GM21515 (cell line): Measurements from ENCODE around the gene ARMH2.

Source experiments
- ATAC-seq: cut with Tn5 transposase; IDR thresholded peaks from one replicate; pipeline ENCODE4 v1.9.1; 2021; ENCODE audit not compliant: unreplicated experiment

Gene ARMH2

DNA sequence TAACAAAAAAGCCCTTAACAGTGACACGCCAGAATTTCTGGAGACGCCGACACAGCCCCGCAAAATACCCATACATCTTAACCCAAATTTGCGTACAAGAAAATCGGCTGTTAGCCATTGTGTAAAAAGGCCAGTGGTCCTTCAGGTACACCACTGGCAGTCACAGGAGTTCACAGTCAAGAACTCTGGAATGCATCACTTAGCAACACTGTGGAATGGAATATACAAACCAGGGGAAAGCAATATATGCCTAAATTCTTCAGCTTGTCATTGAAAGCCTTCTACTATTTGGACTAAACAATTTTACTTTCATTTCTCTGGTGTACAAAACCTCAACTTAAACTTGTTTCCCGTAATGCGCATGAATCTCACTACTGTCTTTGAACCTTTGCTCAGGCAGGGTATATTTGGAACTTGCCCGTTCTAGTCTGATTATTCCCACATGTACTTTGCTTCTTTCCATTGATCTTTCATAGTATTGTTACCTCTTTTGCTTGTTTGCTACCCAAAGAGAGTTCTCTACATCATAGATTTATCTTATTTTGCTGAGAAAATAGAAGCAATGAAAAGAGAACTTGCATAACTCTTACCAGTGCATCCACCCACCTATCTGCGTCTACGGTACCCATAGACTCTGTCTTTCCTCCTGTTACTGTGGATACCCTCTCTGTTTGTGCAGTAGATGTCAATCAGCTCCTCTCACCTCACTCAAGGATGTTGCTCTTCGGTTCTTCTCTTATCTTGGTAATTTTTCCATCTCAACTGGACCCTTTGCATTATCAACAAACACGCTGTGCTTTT lies at the start of gene ARMH2:
ARMH2 (minus strand) TSS at position 178 of the 801 bp plus-strand sequence; CDS start at position 118, 60 bp downstream.
- ATAC-seq, result no peak

DNA sequence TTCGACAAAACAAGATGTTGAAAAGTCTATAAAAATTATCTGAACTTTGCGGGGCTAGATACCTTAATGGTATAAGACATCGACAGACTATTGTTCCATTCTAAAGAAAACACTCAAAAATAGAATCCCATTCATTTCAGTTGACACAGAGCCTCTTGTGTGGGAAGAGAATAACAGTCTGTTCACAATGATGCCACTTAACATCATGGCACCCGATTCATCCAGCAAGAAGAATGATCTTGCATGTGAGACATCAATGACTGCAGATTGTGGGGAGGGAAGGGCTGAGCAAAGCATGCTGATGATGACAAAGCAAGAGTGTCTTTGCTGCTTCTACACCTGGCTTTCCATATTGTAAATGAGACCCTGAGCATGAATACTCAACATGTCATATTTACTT lies 49.7 kb upstream of the ARMH2 start:
- ATAC-seq, result no peak

DNA sequence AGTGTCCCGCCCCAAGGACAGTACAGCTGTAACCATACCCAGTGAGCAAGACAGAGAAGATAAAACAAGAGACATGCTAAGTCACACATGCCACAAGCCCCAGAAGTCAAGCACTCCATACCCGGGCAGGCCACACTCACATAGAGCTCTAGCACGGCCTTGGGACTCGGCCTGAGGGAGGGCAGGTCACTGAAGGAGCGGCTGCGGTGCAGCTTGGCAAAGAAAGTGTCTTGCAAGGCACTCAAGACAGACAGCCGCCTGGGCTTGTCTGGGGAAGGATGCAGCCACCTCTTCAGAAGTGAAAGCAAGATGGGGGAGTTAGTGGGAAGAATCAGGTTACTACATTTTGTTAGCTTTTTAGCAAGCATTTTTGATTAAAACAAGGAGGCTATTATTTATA lies 48.7 kb upstream of the ARMH2 start:
- no peak for ATAC-seq

DNA sequence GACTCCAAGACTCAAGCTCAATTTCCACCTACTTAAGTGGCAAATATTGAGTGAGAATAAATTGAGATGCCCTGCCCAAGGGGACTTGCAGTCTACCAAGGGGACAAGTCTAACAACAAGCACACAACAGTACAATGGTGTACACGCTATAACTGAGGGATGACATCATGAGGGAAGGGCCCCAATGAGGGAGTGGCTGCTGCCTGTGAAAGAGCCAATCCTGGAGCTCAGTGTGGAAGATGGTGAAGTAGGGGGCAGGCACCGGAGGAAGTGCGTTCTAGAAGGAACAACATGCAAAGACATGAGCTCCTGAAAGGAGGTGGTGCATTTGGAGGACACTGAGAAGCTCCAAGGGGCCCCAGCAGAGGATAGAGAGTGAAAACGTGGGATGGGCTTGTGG lies 46.9 kb upstream of the ARMH2 start:
- no peak for ATAC-seq

DNA sequence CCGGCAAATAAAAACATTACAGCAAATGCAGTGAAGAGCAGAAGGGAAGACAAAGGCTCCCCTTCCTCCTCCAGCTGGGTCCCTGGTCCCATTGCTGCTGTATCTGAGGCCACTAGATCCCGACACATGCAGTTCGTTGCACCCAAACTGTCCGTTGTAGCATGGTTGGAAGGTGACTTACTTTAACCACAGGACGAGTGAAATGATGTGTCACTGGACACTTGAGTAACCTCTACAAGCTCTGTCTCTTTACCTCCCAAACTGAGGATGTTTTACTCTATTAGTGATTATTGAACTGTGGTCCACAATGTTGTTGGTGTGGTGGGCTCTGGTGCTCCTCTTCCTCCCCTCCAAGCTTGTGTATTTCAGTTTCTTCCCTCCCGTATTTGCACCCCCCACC lies 46.2 kb upstream of the ARMH2 start:
- no peak for ATAC-seq

DNA sequence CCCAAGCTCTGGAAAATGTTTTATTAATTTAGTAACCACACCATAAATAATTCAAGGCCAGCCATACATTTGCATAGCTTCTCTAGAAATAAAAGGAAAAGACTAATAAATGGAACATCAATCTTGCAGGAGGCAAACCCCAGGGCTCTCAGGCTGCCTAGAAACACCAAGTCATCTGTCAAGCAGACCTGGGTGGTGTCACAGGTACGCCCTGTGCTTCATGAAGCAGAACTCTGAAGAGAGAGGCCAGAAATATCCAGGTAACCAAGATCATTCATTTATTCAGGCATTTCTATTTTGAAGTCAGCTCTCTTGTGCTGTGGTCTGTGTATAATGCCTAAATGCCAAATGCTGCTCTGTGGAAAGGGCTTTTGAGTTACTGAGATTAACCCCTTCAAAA lies 45.3 kb upstream of the ARMH2 start:
- no peak for ATAC-seq

DNA sequence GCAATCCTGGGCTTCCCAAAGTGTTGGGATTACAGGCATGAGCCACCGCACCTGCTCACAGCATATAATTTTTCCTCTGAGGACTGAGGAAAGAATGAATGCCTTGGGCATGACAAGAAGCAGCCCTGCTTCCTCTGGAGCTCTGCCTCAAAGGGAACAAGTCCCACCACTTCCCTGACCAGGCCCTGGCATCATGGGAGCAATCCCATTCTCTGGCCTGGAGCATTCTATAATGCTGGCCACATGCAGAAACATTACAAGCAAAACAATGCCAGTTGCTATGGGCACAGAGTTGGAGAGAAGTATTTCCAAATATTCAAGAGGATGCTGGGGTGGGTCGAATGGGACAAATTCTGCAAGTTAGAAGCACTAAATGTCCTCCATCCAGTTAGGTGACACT lies 41.5 kb upstream of the ARMH2 start:
- ATAC-seq, result no peak

DNA sequence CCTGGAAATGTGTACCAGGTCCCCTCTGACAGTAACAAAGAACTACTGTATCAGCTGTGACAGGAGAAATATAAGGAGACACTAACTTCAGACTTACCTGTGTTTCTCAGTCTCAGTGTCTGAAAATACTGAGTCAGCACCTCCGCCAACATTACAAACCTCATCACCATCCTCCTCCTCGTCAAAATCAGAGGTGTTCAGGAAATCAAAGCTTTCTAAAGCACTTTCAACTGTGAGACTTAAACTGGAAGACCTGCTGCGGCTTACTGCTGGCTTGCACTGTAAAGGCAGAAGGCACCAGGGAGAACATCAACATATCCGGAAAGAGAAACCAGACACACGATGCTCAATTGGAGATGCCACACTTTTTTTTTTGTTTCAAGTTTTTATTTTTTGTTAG lies 40.3 kb upstream of the ARMH2 start:
- ATAC-seq, result no peak

DNA sequence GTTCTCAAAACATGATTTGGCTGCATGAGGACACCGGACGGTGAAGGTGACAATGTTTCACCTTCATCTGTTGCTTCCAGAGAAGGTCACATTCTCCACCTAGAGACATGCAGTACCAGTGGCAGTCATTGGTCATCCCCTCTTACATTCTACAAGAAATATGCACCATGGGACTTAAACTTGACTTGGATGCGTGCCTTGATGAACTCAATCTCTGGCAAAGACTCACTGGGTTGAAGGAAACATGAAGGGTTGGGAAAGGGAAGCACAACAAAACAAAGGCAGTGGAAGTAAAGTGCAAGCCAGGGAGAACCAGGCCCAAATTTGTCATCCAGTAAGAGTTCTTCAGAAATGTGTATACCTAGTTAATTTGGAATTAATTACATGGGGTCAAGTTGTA lies 39.4 kb upstream of the ARMH2 start:
- no peak for ATAC-seq

DNA sequence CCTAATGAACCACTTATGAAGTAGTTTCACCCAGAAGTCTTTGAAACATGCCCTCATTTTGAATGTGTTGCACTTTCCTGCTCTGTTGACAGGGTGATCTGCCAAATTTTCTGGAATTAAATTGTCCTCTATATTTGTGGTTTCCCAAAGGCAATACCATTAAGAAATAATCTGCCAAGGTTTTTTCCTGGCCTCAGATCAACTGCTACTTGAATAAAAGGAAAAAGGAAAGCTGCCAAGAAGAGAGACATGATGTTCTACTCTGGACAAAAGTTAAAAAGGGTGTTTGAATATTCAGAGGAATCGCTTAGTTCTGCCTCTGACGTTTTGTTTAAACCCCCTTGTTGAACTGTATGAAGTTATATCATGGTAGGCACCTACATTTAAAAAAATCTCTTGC lies 37.4 kb upstream of the ARMH2 start:
- ATAC-seq, result no peak

DNA sequence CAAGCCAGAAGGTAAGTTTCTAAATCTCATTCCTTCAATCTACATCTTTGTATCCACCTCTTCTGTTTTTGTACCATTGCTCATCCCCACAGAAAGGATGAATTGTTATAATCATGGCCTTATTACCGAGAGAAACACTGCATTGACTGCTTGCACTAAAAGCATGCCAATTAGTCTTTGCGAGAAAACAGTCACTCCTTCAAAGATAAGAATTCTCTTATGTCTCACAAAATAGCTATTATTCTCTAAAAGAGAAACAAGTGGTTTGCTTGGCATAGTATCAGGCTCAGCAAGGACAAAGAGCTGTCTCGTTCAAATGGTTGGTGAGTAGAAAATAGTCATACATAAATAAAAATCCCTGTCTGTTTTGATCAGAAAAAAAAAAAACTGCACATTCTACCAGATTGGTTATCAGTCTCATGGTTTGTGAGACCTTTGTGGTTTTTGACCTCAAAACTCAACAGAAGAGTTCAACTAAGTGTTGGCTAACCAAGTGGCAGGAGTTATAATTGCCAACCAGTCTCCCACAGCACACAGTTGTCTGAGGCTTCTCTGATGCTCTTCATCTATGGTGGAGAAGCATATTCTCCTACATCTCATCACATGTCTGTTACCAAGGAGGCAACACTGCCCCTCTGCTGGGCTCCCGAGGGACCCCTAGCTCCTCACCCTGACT lies 35.1 kb upstream of the ARMH2 start:
- ATAC-seq, result no peak

DNA sequence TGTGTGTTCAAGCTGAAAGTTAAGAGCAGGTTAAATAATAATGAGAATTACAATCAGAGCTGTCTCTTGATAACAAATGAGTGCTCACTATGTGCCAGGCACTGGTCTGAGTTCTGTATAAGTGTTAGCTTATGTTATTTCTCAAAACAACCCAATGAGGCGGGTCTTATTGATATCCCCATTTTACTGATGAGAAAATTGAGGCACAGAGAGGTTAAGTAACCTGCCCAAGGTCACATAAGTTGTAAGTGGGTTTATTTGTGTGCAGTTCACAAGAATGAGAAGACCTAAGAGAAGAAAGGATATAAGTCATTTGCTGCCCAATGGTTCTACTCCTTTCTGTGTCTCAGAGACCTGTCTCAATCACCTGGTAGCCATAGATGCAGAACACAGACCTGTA lies 34.1 kb upstream of the ARMH2 start:
- ATAC-seq, result no peak

DNA sequence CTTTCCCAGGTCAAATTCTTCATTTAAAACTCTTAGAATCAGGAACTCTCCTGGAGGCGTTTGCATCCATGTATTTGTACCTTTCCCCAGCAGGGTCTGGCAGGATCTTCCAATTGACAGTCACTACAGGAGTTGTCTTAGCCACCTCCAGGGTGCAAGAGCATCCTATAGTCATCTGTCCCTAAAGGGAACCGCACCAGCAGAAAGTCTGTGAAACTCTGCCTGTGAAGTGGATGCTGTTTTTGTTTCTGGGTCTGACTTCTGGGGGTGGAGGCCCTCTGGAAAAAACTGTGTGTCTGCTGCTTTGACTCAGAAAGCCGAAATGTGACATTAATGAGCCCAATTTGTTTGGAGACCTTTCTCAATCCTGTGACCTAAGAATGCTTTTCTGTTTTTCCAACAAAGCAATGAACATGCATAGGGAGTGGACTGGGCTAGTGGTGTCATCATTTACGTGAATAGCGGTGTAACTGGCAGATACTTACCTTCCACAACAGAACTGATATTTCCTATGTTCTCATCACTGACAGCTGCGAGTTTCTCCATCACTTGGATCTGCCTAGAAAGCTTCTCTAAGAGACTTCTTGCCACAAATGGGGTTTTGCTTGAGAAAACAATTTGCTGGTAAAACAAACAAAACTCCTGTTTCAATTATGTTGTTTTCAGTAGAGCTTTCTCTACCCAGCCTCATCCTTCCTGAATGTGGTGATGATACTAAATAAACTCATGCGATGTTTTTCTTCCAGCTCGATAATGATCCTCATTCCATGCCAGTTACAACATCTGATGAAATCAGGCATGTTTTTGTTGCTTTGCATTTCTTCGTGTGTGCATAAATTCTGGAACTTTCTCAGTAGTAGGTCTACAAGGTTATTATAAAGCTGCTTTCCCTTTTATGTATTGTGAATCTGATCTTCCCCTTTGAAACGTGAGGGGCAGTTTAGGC lies 33.3 kb upstream of the ARMH2 start:
- ATAC-seq, result no peak

DNA sequence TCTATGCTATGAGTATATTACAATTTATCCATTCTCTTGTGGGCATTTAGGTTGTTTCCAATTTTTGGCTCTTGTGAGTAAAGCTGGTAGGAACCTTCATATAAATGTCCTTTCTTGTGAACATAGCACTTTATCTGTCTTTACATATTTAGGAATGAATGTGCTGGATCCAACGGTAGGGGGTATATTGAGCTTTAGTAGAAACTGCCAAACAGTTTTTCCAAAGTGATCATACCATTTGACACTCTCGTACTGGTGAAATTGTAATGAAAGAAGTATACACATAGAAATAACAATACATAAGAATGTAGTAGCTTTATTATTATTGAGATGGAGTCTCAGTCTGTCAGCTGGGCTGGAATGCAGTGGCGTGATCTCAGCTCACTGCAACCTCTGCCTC lies 30.9 kb upstream of the ARMH2 start:
- ATAC-seq, result no peak

DNA sequence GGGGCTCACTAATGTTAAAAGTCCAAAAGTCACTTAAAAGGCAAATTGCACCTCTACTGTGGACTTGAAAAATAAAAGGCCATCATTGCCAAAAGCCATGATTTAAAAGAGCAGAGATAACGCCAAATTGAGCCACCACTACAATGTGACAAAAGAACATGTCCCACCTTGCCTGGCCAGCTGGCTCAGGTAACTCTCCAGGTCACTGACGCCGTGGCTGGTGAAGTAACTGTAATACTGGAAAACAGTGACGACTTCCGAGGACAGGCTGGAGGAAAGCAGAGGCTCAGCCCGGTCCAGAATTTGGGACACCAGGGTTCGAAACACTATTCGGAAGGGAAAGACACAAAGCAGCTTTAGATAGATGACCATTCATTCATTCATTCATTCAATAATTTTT lies 29.3 kb upstream of the ARMH2 start:
- no peak for ATAC-seq

DNA sequence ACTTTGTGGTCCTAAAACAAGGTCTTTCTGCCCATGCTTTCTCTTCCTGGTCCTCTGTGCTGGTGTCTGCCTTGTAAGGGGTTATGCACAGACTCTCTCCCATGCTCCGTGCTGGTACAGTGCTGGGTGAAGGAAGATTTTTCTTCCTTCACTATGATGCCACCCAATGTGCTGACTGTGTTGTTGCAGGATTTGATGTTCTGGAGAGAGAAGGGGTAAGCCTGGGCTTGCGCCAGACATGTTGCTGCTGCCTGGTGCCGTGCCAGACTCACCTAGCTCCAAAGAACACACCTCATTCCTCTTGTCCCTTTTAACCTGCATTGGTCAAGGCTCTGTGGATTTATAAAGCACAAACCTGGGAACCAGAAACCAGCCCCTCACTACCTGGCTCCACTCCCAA lies 28.4 kb upstream of the ARMH2 start:
- ATAC-seq, result no peak

DNA sequence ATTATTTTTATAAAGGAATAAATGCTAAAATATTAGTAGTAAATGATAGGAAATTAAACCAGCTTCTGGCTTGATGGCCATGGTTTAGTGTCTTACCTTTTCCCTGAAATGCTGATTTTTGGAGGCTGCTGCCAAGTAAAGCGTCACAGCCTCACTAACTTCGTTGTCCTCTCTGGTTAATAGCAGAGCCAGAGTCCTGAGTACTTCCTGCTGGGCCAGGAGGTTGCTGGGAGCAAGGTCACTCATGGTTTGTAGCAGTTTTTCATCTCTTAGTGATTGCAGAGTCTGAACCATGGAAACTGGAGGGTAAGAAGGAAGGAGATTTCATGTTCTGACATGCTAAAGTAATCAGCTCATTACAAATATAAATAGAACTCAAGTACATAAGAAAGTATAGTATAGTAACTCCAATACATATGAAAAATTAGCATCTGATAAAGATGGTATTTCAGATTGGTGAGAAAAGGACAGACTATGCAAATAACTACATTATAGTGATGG lies 26.5 kb upstream of the ARMH2 start:
- ATAC-seq, result no peak

DNA sequence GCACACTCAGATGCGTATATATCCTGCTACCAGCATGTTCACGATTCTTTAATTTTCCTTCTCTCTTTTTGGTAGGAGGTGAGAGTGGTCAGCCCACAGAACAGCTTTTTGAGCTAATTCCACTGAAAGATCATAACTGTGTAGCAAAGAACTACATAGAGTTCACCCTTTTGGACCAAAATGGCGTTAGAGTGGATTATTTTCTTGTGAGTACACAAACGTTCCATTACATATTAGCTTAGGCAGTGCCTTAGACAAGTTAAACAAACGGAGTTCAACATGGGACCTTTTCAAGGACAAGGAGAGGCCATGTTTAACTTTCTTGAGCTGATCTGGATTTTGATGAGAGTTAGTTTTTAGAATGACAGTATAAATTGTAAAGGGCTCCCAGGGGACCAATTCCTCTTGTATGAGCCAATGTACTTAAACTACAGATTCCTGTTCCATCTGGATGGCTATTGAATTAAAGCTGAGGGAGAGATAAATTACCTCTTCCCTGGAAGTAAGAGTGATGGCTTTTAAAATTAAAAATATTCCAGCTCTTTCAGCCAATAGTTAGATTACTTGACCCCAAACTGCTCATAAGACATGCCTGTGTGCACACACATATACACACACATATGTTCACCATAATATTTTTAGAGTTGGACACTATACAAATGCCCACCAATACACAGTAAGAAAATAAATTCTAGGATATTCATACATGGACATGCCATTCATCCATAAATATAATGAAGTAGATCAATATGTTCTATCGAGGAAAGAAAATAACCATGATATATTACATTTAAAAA lies 25.6 kb upstream of the ARMH2 start:
- no peak for ATAC-seq

DNA sequence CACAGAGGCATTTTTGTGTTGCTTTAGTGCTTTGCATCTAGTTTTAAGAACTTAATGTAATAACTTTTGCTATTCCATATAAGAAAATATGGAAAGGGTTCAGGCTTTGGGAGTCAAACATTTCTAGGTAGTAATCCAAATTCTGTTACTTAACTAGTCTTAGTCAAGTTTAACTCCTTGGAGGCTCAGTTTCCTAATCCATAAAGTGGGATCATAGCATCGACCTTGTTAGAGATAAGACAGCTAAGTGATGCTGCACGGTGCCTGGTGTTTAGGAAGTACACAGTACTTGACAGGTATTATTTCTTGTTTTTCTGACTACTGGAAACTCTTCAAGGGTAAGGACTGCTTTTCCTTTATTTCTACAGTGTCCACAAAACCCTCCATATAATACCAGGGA lies 24.5 kb upstream of the ARMH2 start:
- no peak for ATAC-seq

DNA sequence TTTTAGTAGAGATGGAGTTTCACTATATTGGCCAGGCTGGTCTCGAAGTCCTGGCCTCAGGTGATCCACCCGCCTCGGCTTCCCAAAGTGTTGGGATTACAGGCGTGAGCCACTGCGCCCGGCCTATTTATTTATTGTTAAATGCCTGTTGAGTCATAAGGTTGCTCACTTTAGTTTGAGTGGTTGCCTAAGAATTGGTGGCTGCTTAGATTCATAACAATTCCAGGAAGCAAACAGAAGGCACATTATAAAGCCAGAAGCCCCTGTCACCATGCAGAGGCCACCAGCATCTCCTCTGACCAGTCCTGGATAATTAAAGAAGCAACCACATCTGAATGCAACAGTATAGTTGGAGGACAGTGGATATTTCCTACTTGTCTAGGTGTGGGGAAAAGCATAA lies 24.0 kb upstream of the ARMH2 start:
- ATAC-seq, result no peak
